Fibroblast of lung (primary cell): ENCODE data around the gene STARD5. TPM values are rescaled to one million over a fixed set of nuclear protein-coding genes. Genes with fewer than 3 reads are reported as not detected.

Experiments used
- DNase-seq, 2 donors: peaks; one replicate each; pipeline versions ENCODE4 v3.0.0 to v3.0.0-alpha.2; 2010; ENCODE audit warnings: low read depth in 2 of 2
- H2AFZ ChIP-seq: 2 replicates; pipeline ENCODE4 v1.5.1; 2012; ENCODE audit warnings: low read length, control low read depth, inconsistent platforms
- H3K27ac ChIP-seq: 2 replicates; pipeline ENCODE4 v1.5.1; 2011; ENCODE audit warnings: low read length, control low read depth; ENCODE audit not compliant: insufficient read depth
- H3K27me3 ChIP-seq: 2 replicates; pipeline ENCODE4 v1.5.1; 2011; ENCODE audit warnings: mild to moderate bottlenecking, low read length; ENCODE audit not compliant: control insufficient read depth, insufficient read depth
- H3K36me3 ChIP-seq: 2 replicates; pipeline ENCODE4 v1.5.1; 2011; ENCODE audit warnings: low read length; ENCODE audit not compliant: control insufficient read depth, insufficient read depth
- H3K4me1 ChIP-seq: 2 replicates; pipeline ENCODE4 v1.5.1; 2011; ENCODE audit warnings: low read length; ENCODE audit not compliant: control insufficient read depth, insufficient read depth; ENCODE audit errors: extremely low read depth
- H3K4me2 ChIP-seq: 2 replicates; pipeline ENCODE4 v1.5.1; 2011; ENCODE audit warnings: low read length, control low read depth; ENCODE audit not compliant: insufficient read depth; ENCODE audit errors: extremely low read depth
- H3K4me3 ChIP-seq, 4 experiments: fragments of 200-600 bp in 1 of 4; sonication (generic) in 1 of 4; replicated peaks in 1 of 4; 2 replicates each; pipeline ENCODE4 v1.5.1; 2011 to 2016; ENCODE audit warnings: low read length in 4 of 4, low read depth in 3 of 4, mild to moderate bottlenecking in 3 of 4, control low read depth in 2 of 4, inconsistent platforms in 1 of 4, mixed read lengths in 1 of 4; ENCODE audit not compliant: insufficient read depth in 1 of 4; ENCODE audit errors: control extremely low read depth in 1 of 4
- H3K79me2 ChIP-seq: 2 replicates; pipeline ENCODE4 v1.5.1; 2012; ENCODE audit warnings: mild to moderate bottlenecking, low read length, inconsistent platforms; ENCODE audit not compliant: control insufficient read depth, insufficient read depth
- H3K9ac ChIP-seq: 2 replicates; pipeline ENCODE4 v1.5.1; 2011; ENCODE audit warnings: mild to moderate bottlenecking, low read length, control low read depth; ENCODE audit not compliant: insufficient read depth
- H3K9me3 ChIP-seq: 2 replicates; pipeline ENCODE4 v1.5.1; 2012; ENCODE audit warnings: low read depth, low read length; ENCODE audit not compliant: control insufficient read depth, insufficient read depth
- H4K20me1 ChIP-seq: 2 replicates; pipeline ENCODE4 v1.5.1; 2011; ENCODE audit warnings: low read length; ENCODE audit not compliant: control insufficient read depth, insufficient read depth; ENCODE audit errors: extremely low read depth
- CTCF ChIP-seq, 2 donors: IDR thresholded peaks in 1 of 2; conservative IDR thresholded peaks in 1 of 2; 1 replicate in 1 of 2; 2 replicates in 1 of 2; pipeline ENCODE4 v1.5.1; 2011 to 2012; ENCODE audit warnings: low read length in 2 of 2, control low read depth in 1 of 2, inconsistent platforms in 1 of 2, low read depth in 1 of 2, mild to moderate bottlenecking in 1 of 2
- EZH2 ChIP-seq: IDR thresholded peaks from 2 replicates; pipeline ENCODE4 v1.5.1; 2012; ENCODE audit warnings: low read length, control low read depth, mild to moderate bottlenecking; ENCODE audit errors: missing control alignments
- polyA plus RNA-seq, 2 donors: library from polyadenylated mRNA; depleted of rRNA in 1 of 2; stranded (reverse) in 1 of 2; unstranded in 1 of 2; fragments of >200 nt; gene quantifications; 2 replicates each; pipeline ENCODE4 v1.2.1, GENCODE V29; 2011 to 2012; ENCODE audit warnings: missing spikeins in 1 of 2
- total RNA-seq: library from RNA; depleted of rRNA; stranded (reverse); fragments of >200 nt; gene quantifications from 2 replicates; pipeline ENCODE4 v1.2.1, GENCODE V29; 2014

STARD5 gene
- total and polyA plus RNA-seq, 2 donors (not counting 1 experiment from before 2014, with no cell fraction given): 14.9 to 20.1 TPM

GRCh38 chr15:81294516-81294880 lies 29.4 kb downstream of the STARD5 start:
- Histone ChIP-seq H4K20me1 (no peaks in the 10 kb centered on the region), H3K4me2 (no peak overlapping the region), H3K27me3 (no peaks in the 10 kb centered on the region), H2AFZ (no peak overlapping the region), H3K4me3 (no peak overlapping the region), H3K4me1 (peaks cover 2% of the 10 kb centered on the region), H3K27ac (no peak overlapping the region), H3K79me2 (no peaks in the 10 kb centered on the region), H3K9me3 (no peaks in the 10 kb centered on the region), H3K36me3 (no peaks in the 10 kb centered on the region), H3K9ac (no peak overlapping the region)
- TF ChIP-seq EZH2 (no peak), CTCF (conservative IDR thresholded peaks at IDR 0.05 in 1 of 2, IDR thresholded peaks at IDR 0.05 in 1 of 2; ENCODE audit: low read depth in 1 of 2, low read length in 2 of 2) (no peak)
- DNase-seq: no peak

- TF ChIP-seq CTCF (conservative IDR thresholded peaks at IDR 0.05 in 1 of 2, IDR thresholded peaks at IDR 0.05 in 1 of 2; ENCODE audit: low read depth in 1 of 2, low read length in 2 of 2): no peak
- H3K27me3 ChIP-seq: no peaks in the 10 kb centered on the region
- no peaks in the 10 kb centered on the region for H3K79me2 ChIP-seq
- H3K4me3 ChIP-seq: no peak overlapping the region
- H3K27ac ChIP-seq: no peak overlapping the region
- no peak overlapping the region for H3K9ac ChIP-seq
- no peaks in the 10 kb centered on the region for H3K9me3 ChIP-seq
- H3K4me2 ChIP-seq: no peak overlapping the region
- peaks cover 2% of the 10 kb centered on the region for H3K4me1 ChIP-seq
- no peak for DNase-seq
- H4K20me1 ChIP-seq: no peaks in the 10 kb centered on the region
- no peaks in the 10 kb centered on the region for H3K36me3 ChIP-seq
- no peak overlapping the region for H2AFZ ChIP-seq
Measured at GRCh38 chr15:81293728-81294515, 30.0 kb downstream of the STARD5 start.

- H3K79me2 ChIP-seq: no peaks in the 10 kb centered on the region
- no peak overlapping the region for H3K27ac ChIP-seq
- no peak overlapping the region for H3K4me2 ChIP-seq
- H3K27me3 ChIP-seq: no peaks in the 10 kb centered on the region
- no peak for TF ChIP-seq EZH2
- no peak for TF ChIP-seq CTCF (conservative IDR thresholded peaks at IDR 0.05 in 1 of 2, IDR thresholded peaks at IDR 0.05 in 1 of 2; ENCODE audit: low read depth in 1 of 2, low read length in 2 of 2)
- peaks cover 2% of the 10 kb centered on the region for H3K4me1 ChIP-seq
- DNase-seq: no peak
- H3K36me3 ChIP-seq: no peaks in the 10 kb centered on the region
- no peak overlapping the region for H2AFZ ChIP-seq
- no peak overlapping the region for H3K9ac ChIP-seq
- no peaks in the 10 kb centered on the region for H4K20me1 ChIP-seq
- no peak overlapping the region for H3K4me3 ChIP-seq
- H3K9me3 ChIP-seq: no peaks in the 10 kb centered on the region
Measured at GRCh38 chr15:81292523-81293001, 31.4 kb downstream of the STARD5 start.
